Effector memory CD4-positive, alpha-beta T cell (primary cell): ENCODE measurements around the gene GATM.

ENCODE experiments used
- DNase-seq, 3 donors: peaks; one replicate each; pipeline ENCODE4 v3.0.0-alpha.2; 2020
- H3K27ac ChIP-seq: 2 replicates; pipeline ENCODE4 v1.7.0; 2013; ENCODE audit warnings: mild to moderate bottlenecking, low read length, moderate library complexity; ENCODE audit not compliant: insufficient read depth, poor library complexity, severe bottlenecking
- H3K27me3 ChIP-seq: replicated peaks from 2 replicates; pipeline ENCODE4 v1.7.0; 2013; ENCODE audit warnings: mild to moderate bottlenecking, low read length; ENCODE audit not compliant: insufficient read depth, control insufficient read depth, poor library complexity, severe bottlenecking
- H3K36me3 ChIP-seq: 2 replicates; pipeline ENCODE4 v1.7.0; 2013; ENCODE audit warnings: mild to moderate bottlenecking, low read length, moderate library complexity; ENCODE audit not compliant: control insufficient read depth, insufficient read depth
- H3K4me1 ChIP-seq: 2 replicates; pipeline ENCODE4 v1.7.0; 2013; ENCODE audit warnings: low read length, mild to moderate bottlenecking; ENCODE audit not compliant: control insufficient read depth, insufficient read depth, poor library complexity, severe bottlenecking
- H3K4me3 ChIP-seq: 2 replicates; pipeline ENCODE4 v1.7.0; 2013; ENCODE audit warnings: low read length, low read depth, mild to moderate bottlenecking; ENCODE audit not compliant: insufficient read depth, poor library complexity, severe bottlenecking
- H3K9me3 ChIP-seq: 2 replicates; pipeline ENCODE4 v1.7.0; 2013; ENCODE audit warnings: mild to moderate bottlenecking, low read length, moderate library complexity; ENCODE audit not compliant: control insufficient read depth

Gene GATM

GRCh38 chr15:45338417-45338816 lies 39.9 kb downstream of the GATM start:
- H3K27ac ChIP-seq: no peak overlapping the region
- no peaks in the 10 kb centered on the region for H3K27me3 ChIP-seq
- DNase-seq: no peak
- no peak overlapping the region for H3K4me3 ChIP-seq
- H3K4me1 ChIP-seq: no peaks in the 10 kb centered on the region
- H3K36me3 ChIP-seq: no peaks in the 10 kb centered on the region
- no peaks in the 10 kb centered on the region for H3K9me3 ChIP-seq

- DNase-seq: no peak
- H3K27ac ChIP-seq: no peak overlapping the region
- no peaks in the 10 kb centered on the region for H3K27me3 ChIP-seq
- no peaks in the 10 kb centered on the region for H3K36me3 ChIP-seq
- H3K9me3 ChIP-seq: no peaks in the 10 kb centered on the region
- no peaks in the 10 kb centered on the region for H3K4me1 ChIP-seq
- no peak overlapping the region for H3K4me3 ChIP-seq
Measured at GRCh38 chr15:45337224-45337623, 41.1 kb downstream of the GATM start.

DNA sequence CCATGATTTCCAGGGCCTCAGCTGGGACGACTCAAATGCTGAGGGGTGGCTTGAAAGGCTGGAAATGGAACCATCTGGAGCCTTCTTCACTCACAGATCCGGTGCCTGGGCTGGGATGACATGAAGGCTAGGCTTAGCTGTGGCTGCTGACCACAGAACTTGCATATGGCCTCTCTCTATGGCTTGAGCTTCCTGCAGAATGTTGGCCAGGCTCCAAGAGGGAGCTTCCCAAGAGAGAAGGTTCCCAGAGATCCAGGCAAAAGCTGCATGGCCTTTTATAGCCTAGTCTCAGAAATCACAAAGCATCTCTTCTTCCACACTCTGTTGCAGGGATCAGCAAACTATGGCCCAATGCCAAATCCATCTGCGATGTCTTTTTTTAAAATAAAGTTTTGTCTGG lies 44.8 kb downstream of the GATM start:
- Histone ChIP-seq H3K4me1 (no peaks in the 10 kb centered on the region), H3K4me3 (no peak overlapping the region), H3K27me3 (peaks cover 4% of the 10 kb centered on the region), H3K9me3 (no peaks in the 10 kb centered on the region), H3K36me3 (no peaks in the 10 kb centered on the region), H3K27ac (no peak overlapping the region)
- no peak for DNase-seq

- no peak for DNase-seq
- H3K4me1 ChIP-seq: no peaks in the 10 kb centered on the region
- H3K4me3 ChIP-seq: no peak overlapping the region
- H3K27me3 ChIP-seq: peaks cover 4% of the 10 kb centered on the region
- no peaks in the 10 kb centered on the region for H3K36me3 ChIP-seq
- H3K9me3 ChIP-seq: no peaks in the 10 kb centered on the region
- no peak overlapping the region for H3K27ac ChIP-seq
Measured at GRCh38 chr15:45332694-45333093, 45.6 kb downstream of the GATM start.

DNA sequence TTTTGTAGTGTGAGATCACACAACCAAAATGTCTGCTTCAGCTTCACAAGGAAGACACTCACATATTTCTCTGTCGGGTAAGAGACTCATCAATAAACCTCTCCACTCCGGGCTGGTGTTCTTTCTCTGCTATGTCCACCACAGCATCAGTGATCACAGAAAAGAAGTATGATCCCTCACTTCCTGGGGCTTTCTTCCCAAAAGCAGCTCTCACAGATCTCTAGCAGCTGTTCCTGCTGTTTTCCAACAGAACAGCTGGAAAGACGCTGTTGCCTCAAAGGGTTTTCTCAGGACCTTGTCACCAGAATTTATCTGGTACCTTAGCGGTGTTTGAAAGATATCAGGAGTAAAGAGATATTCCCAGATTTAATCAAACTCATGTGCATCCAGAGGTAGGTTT lies 46.4 kb downstream of the GATM start:
- H3K9me3 ChIP-seq: no peaks in the 10 kb centered on the region
- H3K36me3 ChIP-seq: no peaks in the 10 kb centered on the region
- H3K4me1 ChIP-seq: no peaks in the 10 kb centered on the region
- no peak for DNase-seq
- no peak overlapping the region for H3K4me3 ChIP-seq
- peaks cover 4% of the 10 kb centered on the region for H3K27me3 ChIP-seq
- H3K27ac ChIP-seq: no peak overlapping the region

GRCh38 chr15:45328663-45329062 lies 49.7 kb downstream of the GATM start:
- no peak for DNase-seq
- no peaks in the 10 kb centered on the region for H3K4me1 ChIP-seq
- no peak overlapping the region for H3K27ac ChIP-seq
- H3K4me3 ChIP-seq: no peak overlapping the region
- peaks cover 4% of the 10 kb centered on the region for H3K27me3 ChIP-seq
- no peaks in the 10 kb centered on the region for H3K9me3 ChIP-seq
- H3K36me3 ChIP-seq: no peaks in the 10 kb centered on the region

DNA sequence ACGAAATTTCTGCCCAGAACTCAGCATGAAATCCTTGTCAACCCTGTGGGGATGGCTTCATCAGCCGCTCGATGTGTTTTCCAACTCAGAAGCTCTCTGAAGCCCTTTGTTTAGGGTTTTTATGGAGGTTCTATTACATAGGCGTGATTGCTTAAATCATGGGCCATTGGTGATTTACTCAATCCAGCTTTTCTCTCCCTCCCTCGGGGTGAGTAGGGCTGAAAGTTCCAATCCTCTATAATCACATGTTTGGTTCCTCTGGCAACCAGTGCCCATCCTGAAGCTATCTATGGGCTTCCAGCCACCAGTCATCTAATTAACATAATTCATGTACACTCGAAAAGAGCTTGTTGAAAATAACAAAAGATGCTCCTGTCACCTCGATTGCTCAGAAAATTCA lies 51.6 kb downstream of the GATM start:
- H3K27ac ChIP-seq: no peak overlapping the region
- H3K36me3 ChIP-seq: no peaks in the 10 kb centered on the region
- no peak overlapping the region for H3K4me3 ChIP-seq
- no peak for DNase-seq
- no peaks in the 10 kb centered on the region for H3K4me1 ChIP-seq
- H3K9me3 ChIP-seq: no peaks in the 10 kb centered on the region
- H3K27me3 ChIP-seq: peaks cover 4% of the 10 kb centered on the region

GRCh38 chr15:45326280-45326679 lies 52.1 kb downstream of the GATM start:
- Histone ChIP-seq H3K36me3 (no peaks in the 10 kb centered on the region), H3K4me3 (no peak overlapping the region), H3K27ac (no peak overlapping the region), H3K9me3 (no peaks in the 10 kb centered on the region), H3K27me3 (peaks cover 4% of the 10 kb centered on the region), H3K4me1 (no peaks in the 10 kb centered on the region)
- no peak for DNase-seq

DNA sequence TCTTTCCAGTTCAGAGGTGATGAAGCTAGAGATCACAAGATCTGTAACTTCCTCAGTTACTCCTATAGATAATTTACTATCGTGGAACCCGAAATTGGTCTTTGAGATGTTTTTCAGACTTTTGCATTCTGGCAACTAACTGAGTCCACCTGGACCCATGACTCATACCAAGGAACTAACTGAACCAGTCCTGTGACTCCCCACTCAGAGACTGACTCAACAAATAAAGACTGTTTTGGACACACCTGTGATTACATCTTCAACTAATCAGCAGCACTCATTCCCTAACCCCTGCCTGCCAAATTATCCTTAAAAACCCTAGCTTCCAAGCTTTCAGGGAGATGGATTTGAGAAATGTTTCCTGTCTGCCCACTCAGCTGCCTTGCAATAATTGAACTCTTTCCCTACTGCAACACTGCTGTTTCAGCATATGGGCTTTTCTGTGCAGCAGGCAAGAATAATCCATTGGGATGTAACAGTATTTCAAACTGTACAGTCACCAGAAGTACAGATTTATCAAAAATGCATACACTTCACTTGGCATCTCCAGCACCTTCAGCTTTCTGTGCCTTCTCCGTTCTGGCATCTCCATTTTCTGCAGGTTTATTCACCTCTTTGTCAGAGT lies 57.7 kb downstream of the GATM start:
- no peak for DNase-seq

GRCh38 chr15:45319472-45320214 lies 58.7 kb downstream of the GATM start:
- H3K4me1 ChIP-seq: no peaks in the 10 kb centered on the region
- no peaks in the 10 kb centered on the region for H3K27me3 ChIP-seq
- no peaks in the 10 kb centered on the region for H3K36me3 ChIP-seq
- H3K9me3 ChIP-seq: no peaks in the 10 kb centered on the region
- DNase-seq: no peak
- H3K27ac ChIP-seq: no peak overlapping the region
- H3K4me3 ChIP-seq: no peak overlapping the region

More for the DNA sequence above, 57.7 kb downstream of the GATM start:
- H3K4me3 ChIP-seq: no peak overlapping the region
- no peaks in the 10 kb centered on the region for H3K27me3 ChIP-seq
- no peak overlapping the region for H3K27ac ChIP-seq
- no peaks in the 10 kb centered on the region for H3K9me3 ChIP-seq
- H3K4me1 ChIP-seq: no peaks in the 10 kb centered on the region
- H3K36me3 ChIP-seq: no peaks in the 10 kb centered on the region
